Trophoblast cell (in vitro differentiated cells and primary cell): ENCODE data around the gene NFATC2.

ENCODE experiments used
- DNase-seq, 2 donors: peaks; one replicate each; pipeline ENCODE4 v3.0.0-alpha.2; 2016
- H2AFZ ChIP-seq: 2 replicates; pipeline ENCODE4 v1.6.1; 2013; ENCODE audit warnings: low read length, moderate library complexity, mild to moderate bottlenecking; ENCODE audit not compliant: insufficient read depth, poor library complexity
- H2AK5ac ChIP-seq: 2 replicates; pipeline ENCODE4 v1.6.1; 2013; ENCODE audit warnings: mild to moderate bottlenecking, low read length
- H2BK120ac ChIP-seq: 2 replicates; pipeline ENCODE4 v1.6.1; 2013; ENCODE audit warnings: low read length, mild to moderate bottlenecking, moderate library complexity; ENCODE audit not compliant: insufficient read depth, poor library complexity
- H2BK12ac ChIP-seq: 2 replicates; pipeline ENCODE4 v1.6.1; 2013; ENCODE audit warnings: mild to moderate bottlenecking, low read length, moderate library complexity
- H2BK5ac ChIP-seq: 2 replicates; pipeline ENCODE4 v1.6.1; 2013; ENCODE audit warnings: low read length, low read depth, moderate library complexity, mild to moderate bottlenecking; ENCODE audit not compliant: poor library complexity
- H3K14ac ChIP-seq: 2 replicates; pipeline ENCODE4 v1.6.1; 2013; ENCODE audit warnings: mild to moderate bottlenecking, low read length
- H3K18ac ChIP-seq: 2 replicates; pipeline ENCODE4 v1.6.1; 2013; ENCODE audit warnings: mild to moderate bottlenecking, low read length
- H3K23ac ChIP-seq: 2 replicates; pipeline ENCODE4 v1.6.1; 2013; ENCODE audit warnings: low read length
- H3K27ac ChIP-seq: 2 replicates; pipeline ENCODE4 v1.5.1; 2013; ENCODE audit warnings: low read depth, mild to moderate bottlenecking, inconsistent platforms, low read length, moderate library complexity
- H3K27me3 ChIP-seq: 2 replicates; pipeline ENCODE4 v1.6.1; 2013; ENCODE audit warnings: inconsistent platforms, mild to moderate bottlenecking, low read length, moderate library complexity; ENCODE audit not compliant: insufficient read depth
- H3K36me3 ChIP-seq, 2 experiments: 1 replicate in 1 of 2; 2 replicates in 1 of 2; pipeline ENCODE4 v1.6.1; 2013; ENCODE audit warnings: low read length in 2 of 2, mild to moderate bottlenecking in 2 of 2, moderate library complexity in 1 of 2; ENCODE audit not compliant: insufficient read depth in 2 of 2, control insufficient read depth in 1 of 2
- H3K4ac ChIP-seq: 2 replicates; pipeline ENCODE4 v1.6.1; 2013; ENCODE audit warnings: low read depth, mild to moderate bottlenecking, low read length, moderate library complexity
- H3K4me1 ChIP-seq, 2 experiments: 1 replicate in 1 of 2; 2 replicates in 1 of 2; pipeline ENCODE4 v1.6.1; 2013; ENCODE audit warnings: low read length in 2 of 2, mild to moderate bottlenecking in 2 of 2, moderate library complexity in 1 of 2; ENCODE audit not compliant: insufficient read depth in 2 of 2, control insufficient read depth in 1 of 2
- H3K4me2 ChIP-seq: 2 replicates; pipeline ENCODE4 v1.6.1; 2013; ENCODE audit warnings: inconsistent platforms, mild to moderate bottlenecking, low read length, moderate library complexity
- H3K4me3 ChIP-seq: 2 replicates; pipeline ENCODE4 v1.5.1; 2013; ENCODE audit warnings: mild to moderate bottlenecking, low read depth, low read length, inconsistent platforms
- H3K79me1 ChIP-seq: one replicate; pipeline ENCODE4 v1.6.1; 2013; ENCODE audit warnings: low read length
- H3K79me2 ChIP-seq: 2 replicates; pipeline ENCODE4 v1.6.1; 2013; ENCODE audit warnings: low read length, mild to moderate bottlenecking; ENCODE audit not compliant: control insufficient read depth, insufficient read depth, poor library complexity
- H3K9ac ChIP-seq: 2 replicates; pipeline ENCODE4 v1.6.1; 2013; ENCODE audit warnings: mild to moderate bottlenecking, low read length
- H3K9me3 ChIP-seq: 2 replicates; pipeline ENCODE4 v1.6.1; 2013; ENCODE audit warnings: low read depth, mild to moderate bottlenecking, control low read depth, inconsistent platforms, low read length; ENCODE audit not compliant: insufficient read depth
- H4K12ac ChIP-seq: 2 replicates; pipeline ENCODE4 v1.6.1; 2013; ENCODE audit warnings: low read depth, mild to moderate bottlenecking, low read length, moderate library complexity
- H4K8ac ChIP-seq: 2 replicates; pipeline ENCODE4 v1.6.1; 2013; ENCODE audit warnings: low read depth, mild to moderate bottlenecking, low read length, moderate library complexity
- H4K91ac ChIP-seq: one replicate; pipeline ENCODE4 v1.6.1; 2013; ENCODE audit warnings: low read depth, mild to moderate bottlenecking, low read length, moderate library complexity
- WGBS: extraction: QIAGEN DNeasy Blood & Tissue Kit; methylation state at CpG from one replicate; pipeline ENCODE4 v1.1.7; 2013; ENCODE audit warnings: missing lambda C conversion rate; ENCODE audit not compliant: insufficient read length, insufficient coverage; ENCODE audit errors: extremely low coverage; 5-methylcytosine and 5-hydroxymethylcytosine counted together

The NFATC2 gene

DNA sequence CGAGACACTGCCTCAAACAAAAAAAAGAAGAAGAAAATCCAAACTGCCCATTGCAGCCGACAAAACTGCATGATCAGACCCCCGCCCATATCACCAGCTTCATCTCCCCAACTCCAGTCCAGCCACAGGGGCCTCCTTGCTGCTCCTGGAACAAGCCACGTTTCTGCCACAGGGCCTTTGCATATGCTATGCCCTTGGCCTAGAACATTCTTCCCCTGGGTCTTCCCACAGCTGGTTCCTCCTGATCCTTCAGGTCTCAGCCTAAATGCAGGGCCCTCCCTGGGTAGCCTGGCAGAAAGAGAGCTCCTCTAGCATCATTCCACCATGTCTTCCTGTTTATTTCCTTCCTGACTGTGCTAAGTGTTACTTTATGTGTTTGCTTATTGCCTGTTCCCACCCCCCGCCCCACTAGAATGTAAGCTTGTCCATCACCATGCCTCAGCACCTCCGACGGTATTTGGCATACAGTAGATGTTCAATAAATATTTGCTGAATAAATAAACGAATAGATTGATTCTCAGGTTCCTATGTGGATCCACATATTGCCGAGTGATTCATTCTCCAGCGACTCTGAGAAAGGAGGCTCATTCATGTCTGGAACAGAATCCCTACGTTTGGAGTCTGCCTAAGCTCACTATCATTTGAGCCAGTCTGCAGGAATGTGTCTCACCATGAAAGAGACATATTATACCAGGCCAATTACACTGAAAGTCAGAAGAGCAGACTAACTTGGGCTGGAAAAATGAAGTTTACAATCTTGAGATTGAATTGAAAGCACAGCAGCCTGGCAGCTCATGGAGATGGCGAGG, 56.1 kb downstream of the NFATC2 start:
- H3K36me3 ChIP-seq: peaks cover 0 to 4% of the 10 kb centered on the region in 2 experiments
- H3K4me3 ChIP-seq: no peak overlapping the region
- no peak for DNase-seq
- no peak overlapping the region for H3K4me2 ChIP-seq
- H3K23ac ChIP-seq: no peak overlapping the region
- H3K4ac ChIP-seq: no peak overlapping the region
- no peaks in the 10 kb centered on the region for H3K9me3 ChIP-seq
- no peak overlapping the region for H3K9ac ChIP-seq
- no peak overlapping the region for H4K8ac ChIP-seq
- WGBS: no CpG with 5 or more reads among the region's 12 CpGs
- no peak overlapping the region for H4K91ac ChIP-seq
- H2AFZ ChIP-seq: no peak overlapping the region
- H2BK120ac ChIP-seq: no peak overlapping the region
- H3K79me1 ChIP-seq: no peaks in the 10 kb centered on the region
- H3K27ac ChIP-seq: peak overlapping the region; percentile 27
- H3K18ac ChIP-seq: no peak overlapping the region
- H4K12ac ChIP-seq: no peak overlapping the region
- no peak overlapping the region for H2AK5ac ChIP-seq
- no peak overlapping the region for H3K14ac ChIP-seq
- H3K79me2 ChIP-seq: no peaks in the 10 kb centered on the region
- H2BK12ac ChIP-seq: no peak overlapping the region
- H3K27me3 ChIP-seq: no peaks in the 10 kb centered on the region
- H3K4me1 ChIP-seq: peaks cover 3 to 10% of the 10 kb centered on the region in 2 experiments
- H2BK5ac ChIP-seq: no peak overlapping the region

DNA sequence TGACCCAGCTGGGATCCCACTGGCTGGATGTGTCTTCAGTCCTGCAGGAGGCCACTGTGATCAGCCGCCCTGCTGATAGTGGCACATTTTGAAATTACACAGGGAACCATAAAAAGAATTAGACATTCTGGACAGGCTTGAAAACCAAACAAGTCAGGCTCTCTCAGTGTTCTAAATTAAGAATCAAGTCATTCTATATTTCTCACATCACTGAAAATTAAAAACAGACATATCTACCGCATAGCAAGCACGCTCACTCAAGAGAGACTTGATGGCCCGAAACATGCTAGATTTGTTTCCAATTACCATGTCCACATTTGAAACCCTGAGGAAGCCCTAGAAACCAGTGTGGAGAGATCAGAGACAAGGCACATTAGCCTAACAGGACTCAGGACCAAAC, 57.7 kb downstream of the NFATC2 start:
- Histone ChIP-seq H2BK5ac (no peak overlapping the region), H3K27ac (no peak overlapping the region), H3K27me3 (no peaks in the 10 kb centered on the region), H3K4me1 (peaks cover 6 to 15% of the 10 kb centered on the region in 2 experiments), H3K4ac (no peak overlapping the region), H3K79me1 (no peaks in the 10 kb centered on the region), H3K14ac (no peak overlapping the region), H3K4me2 (no peak overlapping the region), H4K8ac (no peak overlapping the region), H3K9me3 (no peaks in the 10 kb centered on the region), H3K18ac (no peak overlapping the region), H4K12ac (no peak overlapping the region), H2BK12ac (no peak overlapping the region), H3K79me2 (no peaks in the 10 kb centered on the region), H2AK5ac (no peak overlapping the region), H3K23ac (no peak overlapping the region), H2BK120ac (no peak overlapping the region), H4K91ac (no peak overlapping the region), H2AFZ (no peak overlapping the region), H3K4me3 (no peak overlapping the region), H3K36me3 (peaks cover 0 to 5% of the 10 kb centered on the region in 2 experiments), H3K9ac (no peak overlapping the region)
- WGBS: no CpG with 5 or more reads among the region's 4 CpGs
- no peak for DNase-seq

DNA sequence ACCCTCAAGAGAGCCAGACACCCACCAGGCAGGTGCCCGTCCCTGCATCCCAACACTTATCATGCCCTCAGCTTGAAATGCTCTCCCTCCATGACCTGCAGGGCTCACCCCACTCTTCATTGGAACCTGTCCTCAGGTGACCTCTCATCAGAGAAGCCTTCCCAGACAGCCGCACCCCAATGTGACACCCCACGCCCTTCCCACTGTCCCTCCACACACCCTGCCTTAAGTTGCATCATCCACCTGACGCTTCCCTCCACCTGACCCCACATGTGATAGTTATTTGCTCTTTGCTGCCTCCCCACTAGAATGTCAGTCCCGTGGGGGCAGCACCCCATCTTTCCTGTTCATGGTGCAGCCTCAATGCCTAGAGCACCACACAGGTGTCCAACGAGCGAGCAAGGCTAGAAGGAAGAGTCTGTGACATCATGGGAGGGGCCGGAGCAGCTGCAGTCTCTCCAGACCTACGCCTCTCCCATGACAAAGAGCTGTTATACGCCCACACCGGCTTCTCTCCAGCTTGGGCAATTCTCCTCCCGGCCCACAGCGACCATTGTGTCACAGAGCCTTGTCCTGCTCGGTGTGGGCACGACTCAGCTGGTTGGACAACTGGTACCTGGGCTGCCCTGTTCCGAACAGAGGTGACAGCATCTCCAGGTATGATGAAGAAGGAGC, 58.2 kb downstream of the NFATC2 start:
- Histone ChIP-seq H3K23ac (no peak overlapping the region), H3K79me2 (no peaks in the 10 kb centered on the region), H3K27me3 (no peaks in the 10 kb centered on the region), H3K9me3 (no peaks in the 10 kb centered on the region), H3K4me3 (no peak overlapping the region), H3K36me3 (peaks cover 0 to 5% of the 10 kb centered on the region in 2 experiments), H3K18ac (no peak overlapping the region), H3K4me2 (no peak overlapping the region), H4K8ac (no peak overlapping the region), H3K4ac (no peak overlapping the region), H4K91ac (no peak overlapping the region), H3K14ac (no peak overlapping the region), H3K79me1 (no peaks in the 10 kb centered on the region), H4K12ac (no peak overlapping the region), H3K4me1 (peaks cover 6 to 15% of the 10 kb centered on the region in 2 experiments), H2AFZ (no peak overlapping the region), H2BK12ac (no peak overlapping the region), H2AK5ac (no peak overlapping the region), H3K9ac (no peak overlapping the region), H2BK120ac (no peak overlapping the region), H3K27ac (no peak overlapping the region), H2BK5ac (no peak overlapping the region)
- DNase-seq: no peak
- WGBS: no CpG with 5 or more reads among the region's 16 CpGs

- Histone ChIP-seq H3K79me2 (no peaks in the 10 kb centered on the region), H4K12ac (no peak overlapping the region), H4K91ac (no peak overlapping the region), H3K79me1 (no peaks in the 10 kb centered on the region), H3K4me2 (no peak overlapping the region), H4K8ac (no peak overlapping the region), H3K4me1 (peaks cover 6 to 15% of the 10 kb centered on the region in 2 experiments), H2BK12ac (no peak overlapping the region), H2AFZ (no peak overlapping the region), H2BK5ac (no peak overlapping the region), H3K9me3 (no peaks in the 10 kb centered on the region), H3K4me3 (no peak overlapping the region), H3K27me3 (no peaks in the 10 kb centered on the region), H2BK120ac (no peak overlapping the region), H2AK5ac (peak overlapping the region; percentile 13), H3K27ac (no peak overlapping the region), H3K9ac (no peak overlapping the region), H3K14ac (no peak overlapping the region), H3K18ac (no peak overlapping the region), H3K36me3 (peaks cover 0 to 5% of the 10 kb centered on the region in 2 experiments), H3K23ac (no peak overlapping the region), H3K4ac (no peak overlapping the region)
- WGBS: no CpG with 5 or more reads among the region's 15 CpGs
- DNase-seq: no peak
Measured at GRCh38 chr20:51482836-51483473, 59.6 kb downstream of the NFATC2 start.
